ENCODE measurements around the gene ETV4. TPM values are rescaled to one million over a fixed set of nuclear protein-coding genes. Genes with fewer than 3 reads are reported as not detected.
"Not testable (repeated sequence)": the region's sequence is repeated elsewhere in the genome, so short reads cannot be mapped to it uniquely, and the experiment has no call there.

Gene ETV4
- total RNA-seq, 6 experiments from 2014 or later, result 0.42 to 1.4 (median 0.80) TPM; not detected in 1

GRCh38 chr17:43515656-43516055 lies 30.5 kb downstream of the ETV4 start:
- Histone ChIP-seq H3K4me3 (no peak overlapping the region), H3K36me3 (peaks cover 5 to 86% (median 32%) of the 10 kb centered on the region in 4 donors), H3K4me1 (no peaks in the 10 kb centered on the region), H3K27me3 (no peaks in the 10 kb centered on the region), H3K27ac (no peak overlapping the region), H3K9me3 (no peaks in the 10 kb centered on the region)
- TF ChIP-seq CTCF (IDR thresholded peaks at IDR 0.05) (no peak), POLR2A (IDR thresholded peaks at IDR 0.05) (no peak)
- WGBS (ENCODE audit: insufficient coverage, low coverage, low lambda C conversion rate, missing lambda C conversion rate), result 86% methylated on average over 1 of the region's 1 CpG
- intact Hi-C loops (cut with DNase I), result no loop called here
- ATAC-seq, result no peak
- no peak for DNase-seq

GRCh38 chr17:43511199-43511598 lies 34.9 kb downstream of the ETV4 start:
- DNase-seq; H3K4me1 ChIP-seq; intact Hi-C loops (cut with DNase I); H3K9me3 ChIP-seq; H3K4me3 ChIP-seq; ATAC-seq; H3K27ac ChIP-seq; H3K27me3 ChIP-seq: not testable (repeated sequence)
- 97% methylated on average over 3 of the region's 3 CpGs for WGBS (ENCODE audit: insufficient coverage, low coverage, low lambda C conversion rate, missing lambda C conversion rate)
- H3K36me3 ChIP-seq, result peaks cover 0 to 86% (median 29%) of the 10 kb centered on the region in 4 donors

- H3K4me1 ChIP-seq; H3K9me3 ChIP-seq; intact Hi-C loops (cut with DNase I); H3K27me3 ChIP-seq; ATAC-seq; DNase-seq; H3K4me3 ChIP-seq; H3K27ac ChIP-seq: not testable (repeated sequence)
- H3K36me3 ChIP-seq, result peaks cover 0 to 87% (median 39%) of the 10 kb centered on the region in 4 donors
- 100% methylated on average over 5 of the region's 7 CpGs for WGBS (ENCODE audit: insufficient coverage, low coverage, low lambda C conversion rate, missing lambda C conversion rate)
These were observed 36.7 kb downstream of the ETV4 start for GRCh38 chr17:43509440-43509839.

- no peak for TF ChIP-seq POLR2A (IDR thresholded peaks at IDR 0.05)
- TF ChIP-seq CTCF (IDR thresholded peaks at IDR 0.05), result no peak
- no peaks in the 10 kb centered on the region for H3K27me3 ChIP-seq
- WGBS (ENCODE audit: insufficient coverage, low coverage, low lambda C conversion rate, missing lambda C conversion rate), result 82% methylated on average over 5 of the region's 5 CpGs
- intact Hi-C loops (cut with DNase I), result no loop called here
- peaks cover 3 to 58% (median 16%) of the 10 kb centered on the region in 4 donors for H3K36me3 ChIP-seq
- H3K27ac ChIP-seq, result no peak overlapping the region
- ATAC-seq (no peak), DNase-seq (no peak)
- peaks cover 0 to 3% (median 1%) of the 10 kb centered on the region in 4 donors for H3K4me1 ChIP-seq
- no peak overlapping the region for H3K4me3 ChIP-seq
- no peaks in the 10 kb centered on the region for H3K9me3 ChIP-seq
These were observed 55.5 kb downstream of the ETV4 start for GRCh38 chr17:43490621-43491020.

GRCh38 chr17:43483674-43484551 lies 62.2 kb downstream of the ETV4 start, which contains the start of gene DHX8:
TSS of gene DHX8 (plus strand) at chr17:43483975. CDS start at chr17:43484038, 63 bp downstream.
- TF ChIP-seq CTCF (IDR thresholded peaks at IDR 0.05), result peak; percentile 100
- TF ChIP-seq POLR2A (IDR thresholded peaks at IDR 0.05), result peak; percentile 75
- H3K4me1 ChIP-seq, result peaks cover 0 to 57% (median 28%) of the 10 kb centered on the region in 4 donors
- WGBS (ENCODE audit: insufficient coverage, low coverage, low lambda C conversion rate, missing lambda C conversion rate), result 0% methylated on average over 24 of the region's 51 CpGs
- peak; percentile 92 to 98 (median 94) for ATAC-seq
- no peaks in the 10 kb centered on the region for H3K27me3 ChIP-seq
- peak within 1 kb of the TSS; percentile 63 to 90 (median 80) for H3K27ac ChIP-seq
- peak within 1 kb of the TSS; percentile 45 to 77 (median 64) for H3K4me3 ChIP-seq
- intact Hi-C loops (cut with DNase I), result loop anchor here (5.0 kb wide), 2 partner anchors 87 to 92 kb away; partner anchors contain the start of gene ARL4D (in 1 of the 2)
- H3K9me3 ChIP-seq, result no peaks in the 10 kb centered on the region
- H3K36me3 ChIP-seq, result no peaks in the 10 kb centered on the region
- DNase-seq, result peak; percentile 95 to 97 (median 97)
